Measurements from ENCODE around the gene TXN2. TPM values are rescaled to one million over a fixed set of nuclear protein-coding genes. Genes with fewer than 3 reads are reported as not detected.
A peak's percentile ranks its signal among the peaks of the same experiment; 100 is the strongest.

The TXN2 gene
- total RNA-seq, 1 donor from 2014 or later: 16.2 TPM

GRCh38 chr22:36419177-36419911 is 62.1 kb downstream of the TXN2 start:
- TF ChIP-seq, protein P1, sequence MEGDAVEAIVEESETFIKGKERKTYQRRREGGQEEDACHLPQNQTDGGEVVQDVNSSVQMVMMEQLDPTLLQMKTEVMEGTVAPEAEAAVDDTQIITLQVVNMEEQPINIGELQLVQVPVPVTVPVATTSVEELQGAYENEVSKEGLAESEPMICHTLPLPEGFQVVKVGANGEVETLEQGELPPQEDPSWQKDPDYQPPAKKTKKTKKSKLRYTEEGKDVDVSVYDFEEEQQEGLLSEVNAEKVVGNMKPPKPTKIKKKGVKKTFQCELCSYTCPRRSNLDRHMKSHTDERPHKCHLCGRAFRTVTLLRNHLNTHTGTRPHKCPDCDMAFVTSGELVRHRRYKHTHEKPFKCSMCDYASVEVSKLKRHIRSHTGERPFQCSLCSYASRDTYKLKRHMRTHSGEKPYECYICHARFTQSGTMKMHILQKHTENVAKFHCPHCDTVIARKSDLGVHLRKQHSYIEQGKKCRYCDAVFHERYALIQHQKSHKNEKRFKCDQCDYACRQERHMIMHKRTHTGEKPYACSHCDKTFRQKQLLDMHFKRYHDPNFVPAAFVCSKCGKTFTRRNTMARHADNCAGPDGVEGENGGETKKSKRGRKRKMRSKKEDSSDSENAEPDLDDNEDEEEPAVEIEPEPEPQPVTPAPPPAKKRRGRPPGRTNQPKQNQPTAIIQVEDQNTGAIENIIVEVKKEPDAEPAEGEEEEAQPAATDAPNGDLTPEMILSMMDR (IDR thresholded peaks at IDR 0.05): no peak
- no peak for DNase-seq (ENCODE audit: low spot score in 2 of 2)
- H3K9me3 ChIP-seq: no peaks in the 10 kb centered on the region
- H3K4me1 ChIP-seq: peaks cover 0 to 5% of the 10 kb centered on the region in 2 donors
- no peaks in the 10 kb centered on the region for H3K36me3 ChIP-seq
- H3K27me3 ChIP-seq: no peaks in the 10 kb centered on the region
- H3K4me3 ChIP-seq: peak overlapping the region in 1 of 2 donors; percentile 35
- intact Hi-C loops (cut with DNase I): no loop called here
- peak overlapping the region; percentile 0 to 38 for H3K27ac ChIP-seq

DNA sequence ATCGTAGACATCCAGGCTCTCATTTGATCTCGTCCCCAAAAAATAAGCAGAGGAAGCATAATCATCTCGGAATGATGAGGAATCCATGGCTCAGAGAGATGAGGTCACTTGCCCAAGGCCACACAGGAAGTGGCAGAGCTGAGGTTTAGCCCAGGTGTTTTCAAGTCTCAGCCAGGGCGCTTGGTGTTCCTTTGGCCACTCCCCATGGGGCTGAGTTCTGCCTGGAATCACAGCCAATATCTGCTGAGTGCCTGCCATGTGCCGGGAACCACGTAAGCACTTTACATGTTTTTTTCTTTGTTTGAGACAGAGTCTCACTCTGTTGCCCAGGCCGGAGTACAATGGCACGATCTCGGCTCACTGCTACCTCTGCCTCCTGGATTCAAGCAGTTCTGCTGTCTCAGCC is 64.2 kb downstream of the TXN2 start:
- H3K4me3 ChIP-seq: no peak overlapping the region
- no peaks in the 10 kb centered on the region for H3K9me3 ChIP-seq
- no peak for DNase-seq (ENCODE audit: low spot score in 2 of 2)
- intact Hi-C loops (cut with DNase I): no loop called here
- H3K4me1 ChIP-seq: peaks cover 0 to 5% of the 10 kb centered on the region in 2 donors
- no peak overlapping the region for H3K27ac ChIP-seq
- no peaks in the 10 kb centered on the region for H3K27me3 ChIP-seq
- TF ChIP-seq, protein P1 (IDR thresholded peaks at IDR 0.05): no peak
- H3K36me3 ChIP-seq: no peaks in the 10 kb centered on the region

Other genes with a start within 250 kb of the TXN2 start
- 34.3 TPM for gene APOL2, start 242.1 kb downstream of the TXN2 start, total RNA-seq
- 30.1 TPM for gene APOL1, start 228.5 kb downstream of the TXN2 start, total RNA-seq
- 1,114 TPM for gene MYH9, start 93.7 kb downstream of the TXN2 start, total RNA-seq
- gene FOXRED2, start 25.4 kb upstream of the TXN2 start, total RNA-seq: 25.9 TPM
- gene EIF3D, start 47.5 kb upstream of the TXN2 start, total RNA-seq: 212 TPM
- not detected for gene CACNG2, start 222.1 kb upstream of the TXN2 start, total RNA-seq

Measured in ascending aorta (tissue), 2 donors.